GM12878 (cell line): Measurements from ENCODE around the gene MACROD2. TPM values are rescaled to one million over a fixed set of nuclear protein-coding genes. Genes with fewer than 3 reads are reported as not detected.

Source experiments
- ATAC-seq: fragments of 200-7000 bp; cut with Tn5 transposase; 3 replicates; pipeline ENCODE4 v1.9.1; 2020; ENCODE audit warnings: mild to moderate bottlenecking, moderate library complexity
- BruUV-seq: library from RNA; stranded (reverse); fragments of 400-500 nt; replicated peaks from 2 replicates; lab custom pipeline; 2021; lab: Mats Ljungman, UMichigan
- CTCF ChIA-PET: fragments of 300-600 bp; sonication (Branson Sonifier 250); formaldehyde crosslinking; extraction: SDS; loops from one replicate; lab custom pipeline; 2021; ENCODE audit warnings: inconsistent platforms; lab: Yijun Ruan, JAX
- POLR2A ChIA-PET: fragments of 350-600 bp; formaldehyde crosslinking; extraction: SDS; loops from one replicate; lab custom pipeline; 2021; ENCODE audit warnings: inconsistent platforms; lab: Charles Lee
- RAD21 ChIA-PET: fragments of 300-600 bp; sonication (Branson Sonifier 250); formaldehyde crosslinking; loops from one replicate; lab custom pipeline; 2023; ENCODE audit warnings: antibody characterized with exemption; ENCODE audit not compliant: unreplicated experiment; lab: Charles Lee
- SMC1A ChIA-PET: fragments of 300-600 bp; sonication (Branson Sonifier 250); formaldehyde crosslinking; loops from one replicate; lab custom pipeline; 2023; ENCODE audit not compliant: unreplicated experiment, uncharacterized antibody; lab: Charles Lee
- DNase-seq: peaks from one replicate; pipeline ENCODE4 v3.0.0-alpha.2; 2011; ENCODE audit warnings: low read depth, low spot score
- FAIRE-seq: peaks from 3 replicates; lab custom pipeline; 2011; peaks lifted over from hg19 to GRCh38; lab: Jason Lieb, UNC
- H2AFZ ChIP-seq: 2 replicates; pipeline ENCODE4 v1.6.0; 2011; ENCODE audit warnings: low read depth, low read length, control low read depth; ENCODE audit not compliant: control insufficient read depth
- H3K27ac ChIP-seq: 2 replicates; pipeline ENCODE4 v1.5.1; 2011; ENCODE audit warnings: control low read depth; ENCODE audit not compliant: control insufficient read depth, insufficient read depth
- H3K27me3 ChIP-seq, 2 experiments: replicated peaks in 1 of 2; 2 replicates each; pipeline versions ENCODE4 v1.6.0 to v1.6.1; 2011; ENCODE audit warnings: low read length in 1 of 2; ENCODE audit not compliant: control insufficient read depth in 2 of 2, insufficient read depth in 2 of 2
- H3K36me3 ChIP-seq, 2 experiments: 2 replicates each; pipeline ENCODE4 v1.5.1; 2011; ENCODE audit warnings: low read length in 1 of 2; ENCODE audit not compliant: control insufficient read depth in 2 of 2, insufficient read depth in 2 of 2
- H3K4me1 ChIP-seq: 2 replicates; pipeline ENCODE4 v1.6.1; 2011; ENCODE audit warnings: mild to moderate bottlenecking, low read length, moderate library complexity, mixed read lengths; ENCODE audit not compliant: control insufficient read depth, insufficient read depth
- H3K4me2 ChIP-seq: 2 replicates; pipeline ENCODE4 v1.6.0; 2011; ENCODE audit warnings: control low read depth; ENCODE audit not compliant: control insufficient read depth, insufficient read depth
- H3K4me3 ChIP-seq: fragments of 200-600 bp; sonication (generic); 2 replicates; pipeline ENCODE4 v1.5.1; 2016
- H3K79me2 ChIP-seq: 2 replicates; pipeline ENCODE4 v1.6.0; 2011; ENCODE audit warnings: low read length; ENCODE audit not compliant: control insufficient read depth, insufficient read depth
- H3K9ac ChIP-seq: 2 replicates; pipeline ENCODE4 v1.8.0; 2011; ENCODE audit warnings: low read length, control low read depth, mixed read lengths; ENCODE audit not compliant: control insufficient read depth, insufficient read depth
- H3K9me3 ChIP-seq: replicated peaks from 3 replicates; pipeline ENCODE4 v1.5.1; 2011; ENCODE audit warnings: mild to moderate bottlenecking, low read length; ENCODE audit not compliant: control insufficient read depth, insufficient read depth
- H4K20me1 ChIP-seq: 2 replicates; pipeline ENCODE4 v1.6.0; 2011; ENCODE audit not compliant: control insufficient read depth, insufficient read depth
- BHLHE40 ChIP-seq, 2 experiments: fragments of 450-650 bp in 1 of 2; IDR thresholded peaks; 2 replicates each; pipeline ENCODE4 v1.6.1; 2011 to 2017; ENCODE audit warnings: low read depth in 2 of 2, borderline replicate concordance in 1 of 2, improper control_type of control experiment in 1 of 2, low read length in 1 of 2, mild to moderate bottlenecking in 1 of 2
- IKZF1 ChIP-seq: fragments of 450-650 bp; conservative IDR thresholded peaks from 2 replicates; pipeline ENCODE4 v1.6.1; 2017; ENCODE audit warnings: antibody characterized with exemption, mild to moderate bottlenecking
- PML ChIP-seq: IDR thresholded peaks from 2 replicates; pipeline ENCODE4 v1.6.1; 2012; ENCODE audit warnings: low read length, inconsistent platforms
- SP1 ChIP-seq: IDR thresholded peaks from one replicate; pipeline ENCODE4 v1.6.1; 2011; ENCODE audit warnings: low read depth, low read length
- TBL1XR1 ChIP-seq: IDR thresholded peaks from 2 replicates; pipeline ENCODE4 v1.6.1; 2012; ENCODE audit warnings: low read depth, low read length, improper control_type of control experiment
- ZSCAN29 ChIP-seq: fragments of 450-650 bp; IDR thresholded peaks from 2 replicates; pipeline ENCODE4 v1.6.1; 2017; ENCODE audit warnings: mild to moderate bottlenecking, moderate library complexity
- whole genome bisulfite sequencing: methylation state at CpG from one replicate; pipeline ENCODE4 v1.1.6; 2016; ENCODE audit warnings: low lambda C conversion rate; ENCODE audit not compliant: insufficient replicate concordance, insufficient coverage; ENCODE audit errors: missing lambda C conversion rate; 5-methylcytosine and 5-hydroxymethylcytosine counted together
- in situ Hi-C: fragments of 300-500 bp; cut with MboI; formaldehyde crosslinking; loops from 9 replicates; pipeline ENCODE4 v1.14.3; 2018; ENCODE audit warnings: mixed read lengths
- intact Hi-C: fragments of 100-400 bp; cut with micrococcal nuclease; formaldehyde crosslinking; loops from one replicate; pipeline ENCODE4 v1.14.2; 2022; ENCODE audit not compliant: unreplicated experiment
- polyA plus RNA-seq, 11 experiments: library from polyadenylated mRNA; depleted of rRNA in 4 of 11; unstranded in 6 of 11; stranded (reverse) in 5 of 11; fragments of >200 nt; fragmentation: Nextera tagmentation in 4 of 11; fragmentation: Illumina TruSeq in 1 of 11; extraction: Ambion mirVana in 4 of 11; extraction: Trizol in 1 of 11; gene quantifications; 1 replicate in 1 of 11; 2 replicates in 10 of 11; pipeline versions ENCODE4 v1.2.1 to v1.2.3, GENCODE V29; 2011 to 2016; ENCODE audit warnings: inconsistent platforms in 2 of 11, missing spikeins in 2 of 11, low read depth in 1 of 11
- total RNA-seq, 4 experiments: library from RNA; depleted of rRNA in 3 of 4; stranded (reverse); fragments of >200 nt in 3 of 4; fragmentation: Illumina TruSeq in 1 of 4; extraction: Trizol in 1 of 4; gene quantifications; 2 replicates each; pipeline versions ENCODE4 v1.2.1 to v1.2.3, GENCODE V29; 2013 to 2021
- TF ChIP-seq, protein P1 (sequence below): IDR thresholded peaks from 2 replicates; pipeline ENCODE4 v1.6.1; 2011; ENCODE audit warnings: borderline replicate concordance, low read depth, mild to moderate bottlenecking, moderate library complexity, low read length; ENCODE audit not compliant: insufficient read depth, poor library complexity, severe bottlenecking

MACROD2 gene
- total and polyA plus RNA-seq, 10 of the 15 experiments (the other 5 are each of a cell fraction or from before 2014, with no cell fraction given), result 1.1 to 21.5 (median 2.2) TPM

GRCh38 chr20:14332866-14333265, 337.6 kb downstream of the MACROD2 start:
- Histone ChIP-seq H4K20me1 (no peaks in the 10 kb centered on the region), H3K27ac (no peak overlapping the region), H3K9me3 (no peaks in the 10 kb centered on the region), H3K4me2 (no peak overlapping the region), H3K79me2 (no peaks in the 10 kb centered on the region), H3K36me3 (no peaks in the 10 kb centered on the region), H3K27me3 (no peaks in the 10 kb centered on the region), H2AFZ (no peak overlapping the region), H3K4me3 (no peak overlapping the region), H3K9ac (no peak overlapping the region), H3K4me1 (no peaks in the 10 kb centered on the region)
- WGBS, result 61% methylated on average over 2 of the region's 2 CpGs
- FAIRE-seq, result no peak
- no peak for TF ChIP-seq PML
- no peak for TF ChIP-seq BHLHE40 (IDR thresholded peaks at IDR 0.05; ENCODE audit: borderline replicate concordance in 1 of 2, low read depth in 2 of 2, low read length in 1 of 2)
- no peak for TF ChIP-seq ZSCAN29
- TF ChIP-seq, protein P1, sequence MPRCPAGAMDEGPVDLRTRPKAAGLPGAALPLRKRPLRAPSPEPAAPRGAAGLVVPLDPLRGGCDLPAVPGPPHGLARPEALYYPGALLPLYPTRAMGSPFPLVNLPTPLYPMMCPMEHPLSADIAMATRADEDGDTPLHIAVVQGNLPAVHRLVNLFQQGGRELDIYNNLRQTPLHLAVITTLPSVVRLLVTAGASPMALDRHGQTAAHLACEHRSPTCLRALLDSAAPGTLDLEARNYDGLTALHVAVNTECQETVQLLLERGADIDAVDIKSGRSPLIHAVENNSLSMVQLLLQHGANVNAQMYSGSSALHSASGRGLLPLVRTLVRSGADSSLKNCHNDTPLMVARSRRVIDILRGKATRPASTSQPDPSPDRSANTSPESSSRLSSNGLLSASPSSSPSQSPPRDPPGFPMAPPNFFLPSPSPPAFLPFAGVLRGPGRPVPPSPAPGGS, result no peak
- TF ChIP-seq SP1, result no peak
- TF ChIP-seq TBL1XR1, result no peak
- no peak for TF ChIP-seq IKZF1
- no peak for DNase-seq
- in situ Hi-C loops, result loop anchor here (10.0 to 25.0 kb wide), 2 partner anchors 902 to 1329 kb away; no protein-coding TSS in a partner anchor
- RAD21 ChIA-PET, result no interaction called here
- POLR2A ChIA-PET, result no interaction called here
- CTCF ChIA-PET, result no interaction called here
- intact Hi-C loops, result loop anchor here (10.0 kb wide), 1 partner anchor 622 kb away; no protein-coding TSS in a partner anchor
- BruUV-seq, result no TSS peak
- ATAC-seq, result no peak
- SMC1A ChIA-PET, result no interaction called here
